ENCODE measurements around the gene NUDT16.

DNA sequence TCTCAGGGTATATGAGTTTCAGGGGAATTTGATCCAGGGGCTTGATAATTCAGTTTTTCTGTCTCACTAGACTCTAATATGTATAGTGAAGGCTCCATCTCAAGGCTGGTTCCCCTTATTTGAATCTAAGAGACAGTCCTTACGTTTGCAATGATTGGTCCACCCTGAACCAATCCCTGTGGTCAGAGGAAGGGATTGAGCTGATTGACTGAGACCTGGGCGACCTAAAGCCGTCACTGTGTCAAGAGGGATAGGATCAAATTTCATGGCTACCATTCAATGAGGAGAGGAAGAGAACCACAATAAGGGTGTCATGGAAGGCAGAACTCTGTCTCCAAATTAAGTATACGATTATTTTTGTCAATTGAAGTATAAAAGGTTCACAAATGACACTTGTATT lies 16.3 kb downstream of the NUDT16 start:
- TF ChIP-seq, protein P1, sequence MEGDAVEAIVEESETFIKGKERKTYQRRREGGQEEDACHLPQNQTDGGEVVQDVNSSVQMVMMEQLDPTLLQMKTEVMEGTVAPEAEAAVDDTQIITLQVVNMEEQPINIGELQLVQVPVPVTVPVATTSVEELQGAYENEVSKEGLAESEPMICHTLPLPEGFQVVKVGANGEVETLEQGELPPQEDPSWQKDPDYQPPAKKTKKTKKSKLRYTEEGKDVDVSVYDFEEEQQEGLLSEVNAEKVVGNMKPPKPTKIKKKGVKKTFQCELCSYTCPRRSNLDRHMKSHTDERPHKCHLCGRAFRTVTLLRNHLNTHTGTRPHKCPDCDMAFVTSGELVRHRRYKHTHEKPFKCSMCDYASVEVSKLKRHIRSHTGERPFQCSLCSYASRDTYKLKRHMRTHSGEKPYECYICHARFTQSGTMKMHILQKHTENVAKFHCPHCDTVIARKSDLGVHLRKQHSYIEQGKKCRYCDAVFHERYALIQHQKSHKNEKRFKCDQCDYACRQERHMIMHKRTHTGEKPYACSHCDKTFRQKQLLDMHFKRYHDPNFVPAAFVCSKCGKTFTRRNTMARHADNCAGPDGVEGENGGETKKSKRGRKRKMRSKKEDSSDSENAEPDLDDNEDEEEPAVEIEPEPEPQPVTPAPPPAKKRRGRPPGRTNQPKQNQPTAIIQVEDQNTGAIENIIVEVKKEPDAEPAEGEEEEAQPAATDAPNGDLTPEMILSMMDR (optimal IDR thresholded peaks at IDR 0.05 in 1 of 3, IDR thresholded peaks at IDR 0.05 in 1 of 3, conservative IDR thresholded peaks at IDR 0.05 in 1 of 3; ENCODE audit: extremely low read depth in 1 of 3, insufficient read depth in 2 of 3, low read length in 3 of 3) = no peak
- no peak for TF ChIP-seq EZH2 (IDR thresholded peaks at IDR 0.05; ENCODE audit: low read length)
